Activated CD4-positive, alpha-beta memory T cell treated with anti-CD3 and anti-CD28 coated beads, Interleukin-2, amount 10 ng/mL, durations not matched to agents 7 days and 5 days (primary cell): Measurements from ENCODE around the gene ASB1. TPM values are rescaled to one million over a fixed set of nuclear protein-coding genes. Genes with fewer than 3 reads are reported as not detected.

Experiments
- CTCF ChIA-PET: fragments of 350-600 bp; sonication (Branson Sonifier 250); formaldehyde crosslinking; loops from one replicate; lab custom pipeline; 2021; ENCODE audit warnings: antibody characterized with exemption, inconsistent platforms; lab: Charles Lee
- POLR2A ChIA-PET: fragments of 350-600 bp; sonication (Branson Sonifier 250); formaldehyde crosslinking; loops from one replicate; lab custom pipeline; 2021; ENCODE audit warnings: antibody characterized with exemption; lab: Charles Lee
- DNase-seq: peaks from one replicate; pipeline ENCODE4 v3.0.0-alpha.2; 2020
- H3K27ac Mint-ChIP-seq: one replicate; pipeline ENCODE4 v1.8.0; 2021; ENCODE audit warnings: mild to moderate bottlenecking, mixed read lengths
- H3K27me3 Mint-ChIP-seq: one replicate; pipeline ENCODE4 v1.8.0; 2021; ENCODE audit warnings: mixed read lengths
- H3K36me3 Mint-ChIP-seq: one replicate; pipeline ENCODE4 v1.8.0; 2021; ENCODE audit warnings: low read depth, mixed read lengths
- H3K4me1 Mint-ChIP-seq: one replicate; pipeline ENCODE4 v1.8.0; 2021; ENCODE audit warnings: mixed read lengths
- H3K4me3 Mint-ChIP-seq: one replicate; pipeline ENCODE4 v1.8.0; 2021; ENCODE audit warnings: mild to moderate bottlenecking, mixed read lengths
- H3K9me3 Mint-ChIP-seq: one replicate; pipeline ENCODE4 v1.8.0; 2021; ENCODE audit warnings: mixed read lengths
- total RNA-seq, 2 experiments: library from RNA; stranded (reverse); gene quantifications; one replicate each; pipeline ENCODE4 v1.2.3, GENCODE V29; 2021

ASB1 gene
- total RNA-seq, result 10 to 100 TPM; 27.9 to 31.3 TPM

GRCh38 chr2:238426568-238427434 is at the start of gene ASB1:
Gene ASB1 (plus strand): TSS chr2:238426927. CDS start chr2:238427071, 144 bp downstream.
- peak; percentile 85 for DNase-seq
- Mint-ChIP-seq H3K4me3 (peak within 1 kb of the TSS; percentile 88), H3K4me1 (peaks cover 44% of the 10 kb centered on the region), H3K36me3 (peaks cover 28% of the 10 kb centered on the region), H3K27ac (peak within 1 kb of the TSS; percentile 84), H3K27me3 (no peaks in the 10 kb centered on the region), H3K9me3 (no peaks in the 10 kb centered on the region)
- ChIA-PET CTCF (interaction anchor here (1.1 to 1.9 kb wide), 2 partner anchors 51 to 56 kb away, joined by 3 to 6 read pairs; no protein-coding TSS in a partner anchor), POLR2A (interaction anchor here (1.0 to 1.4 kb wide), 4 partner anchors 13 to 138 kb away, joined by 3 to 7 read pairs (median 5); partner anchors contain the start of gene PER2)

GRCh38 chr2:238378230-238379095 is 48.3 kb upstream of the ASB1 start:
- peaks cover 3% of the 10 kb centered on the region for H3K9me3 Mint-ChIP-seq
- CTCF ChIA-PET, result interaction anchor here (1.5 to 2.1 kb wide), 2 partner anchors 9 to 12 kb away, joined by 3 to 11 read pairs; no protein-coding TSS in a partner anchor

GRCh38 chr2:238379096-238379810 is 47.5 kb upstream of the ASB1 start:
- POLR2A ChIA-PET, result interaction anchor here (1.0 kb wide), 1 partner anchor 94 kb away, joined by 3 read pairs; no protein-coding TSS in a partner anchor
- H3K27ac Mint-ChIP-seq, result no peak overlapping the region

More at GRCh38 chr2:238378230-238379095, 48.3 kb upstream of the ASB1 start:
- DNase-seq, result no peak
- H3K4me1 Mint-ChIP-seq, result peaks cover 51% of the 10 kb centered on the region
- no peak overlapping the region for H3K27ac Mint-ChIP-seq
- H3K4me3 Mint-ChIP-seq, result no peak overlapping the region
- POLR2A ChIA-PET, result no interaction called here
- peaks cover 2% of the 10 kb centered on the region for H3K27me3 Mint-ChIP-seq
- peaks cover 4% of the 10 kb centered on the region for H3K36me3 Mint-ChIP-seq

DNA sequence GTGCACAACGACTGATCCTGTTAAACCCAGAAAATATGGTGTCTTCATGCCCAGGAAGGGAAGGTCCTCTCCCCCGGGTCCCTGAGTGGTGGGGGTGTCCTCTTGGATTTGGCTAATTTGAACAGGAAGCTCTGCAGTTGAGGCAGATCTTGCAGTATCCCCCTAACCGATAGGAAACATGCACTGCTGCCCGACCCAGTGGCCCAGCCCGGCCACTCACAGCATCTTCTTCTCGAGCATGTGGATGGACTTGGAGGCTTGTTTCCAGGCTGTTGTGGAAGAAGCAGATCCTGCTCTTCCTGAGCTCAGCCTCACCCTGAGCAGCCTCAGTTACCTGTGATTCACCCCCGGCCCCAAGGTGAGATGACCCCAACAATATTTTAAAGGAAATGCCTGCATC is 46.4 kb upstream of the ASB1 start:
- CTCF ChIA-PET, result interaction anchor here (1.5 kb wide), 1 partner anchor 10 kb away, joined by 6 read pairs; no protein-coding TSS in a partner anchor
- Mint-ChIP-seq H3K4me3 (no peak overlapping the region), H3K27me3 (peaks cover under 1% of the 10 kb centered on the region), H3K27ac (no peak overlapping the region), H3K36me3 (no peaks in the 10 kb centered on the region), H3K9me3 (no peaks in the 10 kb centered on the region), H3K4me1 (peaks cover 50% of the 10 kb centered on the region)
- POLR2A ChIA-PET, result interaction anchor here (1.0 kb wide), 1 partner anchor 95 kb away, joined by 3 read pairs; no protein-coding TSS in a partner anchor
- no peak for DNase-seq

More at GRCh38 chr2:238379096-238379810, 47.5 kb upstream of the ASB1 start:
- H3K9me3 Mint-ChIP-seq, result no peaks in the 10 kb centered on the region
- DNase-seq, result peak; percentile 66
- CTCF ChIA-PET, result interaction anchor here (1.5 kb wide), 2 partner anchors 8 to 10 kb away, joined by 3 to 6 read pairs; no protein-coding TSS in a partner anchor
- H3K4me1 Mint-ChIP-seq, result peaks cover 51% of the 10 kb centered on the region
- peaks cover 2% of the 10 kb centered on the region for H3K27me3 Mint-ChIP-seq
- no peaks in the 10 kb centered on the region for H3K36me3 Mint-ChIP-seq
- no peak overlapping the region for H3K4me3 Mint-ChIP-seq

- H3K4me3 Mint-ChIP-seq, result no peak overlapping the region
- H3K4me1 Mint-ChIP-seq, result peaks cover 50% of the 10 kb centered on the region
- no peaks in the 10 kb centered on the region for H3K9me3 Mint-ChIP-seq
- POLR2A ChIA-PET, result no interaction called here
- H3K36me3 Mint-ChIP-seq, result no peaks in the 10 kb centered on the region
- CTCF ChIA-PET, result no interaction called here
- H3K27ac Mint-ChIP-seq, result no peak overlapping the region
- no peak for DNase-seq
- H3K27me3 Mint-ChIP-seq, result no peaks in the 10 kb centered on the region
Measured at GRCh38 chr2:238380785-238381184, 45.9 kb upstream of the ASB1 start.

DNA sequence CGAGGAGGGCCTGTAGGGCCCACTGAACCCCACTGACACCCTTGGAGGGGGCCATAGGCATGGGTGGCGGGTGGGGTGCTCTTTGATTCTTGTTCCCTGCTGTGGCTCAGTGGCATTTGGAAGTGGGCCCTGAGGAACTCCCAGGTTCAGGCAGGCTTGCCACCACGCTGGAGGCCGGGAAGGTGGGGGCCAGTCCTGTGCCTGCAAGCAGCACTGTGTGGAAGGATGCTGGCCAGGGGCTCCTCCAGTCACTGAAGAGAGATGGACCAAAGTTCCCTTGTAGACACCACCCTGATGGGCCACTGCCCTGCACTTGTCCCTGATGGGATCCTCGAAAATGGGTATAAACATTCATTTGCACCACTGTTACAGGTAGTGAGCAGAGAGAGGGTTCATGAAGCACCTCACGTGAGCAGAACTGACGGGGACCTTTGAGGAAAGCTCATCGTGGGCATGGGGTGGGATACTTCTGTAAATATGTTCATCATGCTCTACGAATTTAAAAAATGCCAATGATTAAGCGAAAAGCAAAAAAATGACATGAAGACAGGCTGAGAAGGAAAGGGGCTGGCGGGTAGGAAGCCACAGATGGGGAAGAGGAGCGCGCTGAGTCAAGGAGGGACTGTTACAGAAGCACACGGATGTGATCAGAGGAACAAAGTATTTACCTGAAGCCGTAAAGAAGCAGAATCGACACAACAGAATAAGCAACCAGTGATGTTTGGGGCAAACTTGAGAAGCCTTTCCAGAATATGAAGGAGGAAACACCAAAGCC is 45.2 kb upstream of the ASB1 start:
- H3K27me3 Mint-ChIP-seq, result no peaks in the 10 kb centered on the region
- DNase-seq, result no peak
- peaks cover 47% of the 10 kb centered on the region for H3K4me1 Mint-ChIP-seq
- H3K27ac Mint-ChIP-seq, result no peak overlapping the region
- H3K9me3 Mint-ChIP-seq, result no peaks in the 10 kb centered on the region
- ChIA-PET CTCF (interaction anchor here (1.1 kb wide), 1 partner anchor 11 kb away, joined by 4 read pairs; no protein-coding TSS in a partner anchor), POLR2A (no interaction called here)
- no peaks in the 10 kb centered on the region for H3K36me3 Mint-ChIP-seq
- no peak overlapping the region for H3K4me3 Mint-ChIP-seq

GRCh38 chr2:238382381-238382781 is 44.3 kb upstream of the ASB1 start:
- no peaks in the 10 kb centered on the region for H3K27me3 Mint-ChIP-seq
- no peaks in the 10 kb centered on the region for H3K9me3 Mint-ChIP-seq
- H3K27ac Mint-ChIP-seq, result no peak overlapping the region
- no peak for DNase-seq
- H3K4me3 Mint-ChIP-seq, result no peak overlapping the region
- POLR2A ChIA-PET, result no interaction called here
- no peaks in the 10 kb centered on the region for H3K36me3 Mint-ChIP-seq
- H3K4me1 Mint-ChIP-seq, result peaks cover 45% of the 10 kb centered on the region
- CTCF ChIA-PET, result interaction anchor here (1.1 kb wide), 1 partner anchor 12 kb away, joined by 4 read pairs; no protein-coding TSS in a partner anchor

DNA sequence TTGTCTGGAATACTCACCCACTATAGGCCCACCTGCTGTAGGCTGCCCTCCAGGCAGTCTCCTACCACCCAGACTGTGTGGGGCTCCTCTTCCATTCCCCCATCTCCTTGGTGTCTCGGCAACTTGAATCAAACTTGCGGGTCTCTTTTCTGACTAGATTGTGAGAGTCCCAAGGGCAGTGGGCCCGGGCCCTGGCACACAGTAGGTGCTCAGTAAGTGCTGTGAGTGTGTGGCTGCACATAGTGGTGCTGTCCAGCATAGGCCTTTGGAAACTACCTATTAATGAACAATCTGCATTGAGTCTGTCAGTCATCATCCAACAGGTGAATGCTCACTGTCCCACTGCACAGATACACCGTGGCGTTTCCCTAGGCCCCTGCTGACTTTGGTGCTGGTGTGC is 43.6 kb upstream of the ASB1 start:
- ChIA-PET POLR2A (no interaction called here), CTCF (no interaction called here)
- H3K27me3 Mint-ChIP-seq, result no peaks in the 10 kb centered on the region
- no peaks in the 10 kb centered on the region for H3K9me3 Mint-ChIP-seq
- DNase-seq, result no peak
- no peak overlapping the region for H3K4me3 Mint-ChIP-seq
- no peaks in the 10 kb centered on the region for H3K36me3 Mint-ChIP-seq
- H3K27ac Mint-ChIP-seq, result no peak overlapping the region
- H3K4me1 Mint-ChIP-seq, result peaks cover 42% of the 10 kb centered on the region

- no peaks in the 10 kb centered on the region for H3K9me3 Mint-ChIP-seq
- CTCF ChIA-PET, result interaction anchor here (1.1 to 1.4 kb wide), 2 partner anchors 13 to 50 kb away, joined by 3 read pairs; no protein-coding TSS in a partner anchor
- H3K36me3 Mint-ChIP-seq, result no peaks in the 10 kb centered on the region
- no peak overlapping the region for H3K4me3 Mint-ChIP-seq
- POLR2A ChIA-PET, result no interaction called here
- peaks cover 35% of the 10 kb centered on the region for H3K4me1 Mint-ChIP-seq
- no peaks in the 10 kb centered on the region for H3K27me3 Mint-ChIP-seq
- no peak overlapping the region for H3K27ac Mint-ChIP-seq
- DNase-seq, result no peak
Measured at GRCh38 chr2:238383743-238384380, 42.9 kb upstream of the ASB1 start.

- CTCF ChIA-PET, result interaction anchor here (0.8 to 1.1 kb wide), 2 partner anchors 17 to 26 kb away, joined by 3 to 6 read pairs; no protein-coding TSS in a partner anchor
- Mint-ChIP-seq H3K4me3 (no peak overlapping the region), H3K36me3 (no peaks in the 10 kb centered on the region), H3K27ac (no peak overlapping the region), H3K27me3 (no peaks in the 10 kb centered on the region), H3K9me3 (no peaks in the 10 kb centered on the region), H3K4me1 (peaks cover 10% of the 10 kb centered on the region)
- DNase-seq, result no peak
- POLR2A ChIA-PET, result interaction anchor here (1.0 kb wide), 1 partner anchor 11 kb away, joined by 3 read pairs; no protein-coding TSS in a partner anchor
Measured at GRCh38 chr2:238387332-238387731, 39.4 kb upstream of the ASB1 start.

GRCh38 chr2:238388794-238389193 is 37.9 kb upstream of the ASB1 start:
- CTCF ChIA-PET, result no interaction called here
- peaks cover 2% of the 10 kb centered on the region for H3K27me3 Mint-ChIP-seq
- H3K4me3 Mint-ChIP-seq, result no peak overlapping the region
- H3K36me3 Mint-ChIP-seq, result no peaks in the 10 kb centered on the region
- POLR2A ChIA-PET, result no interaction called here
- no peak overlapping the region for H3K27ac Mint-ChIP-seq
- peaks cover 10% of the 10 kb centered on the region for H3K4me1 Mint-ChIP-seq
- no peaks in the 10 kb centered on the region for H3K9me3 Mint-ChIP-seq
- no peak for DNase-seq
